K562 treated with DMSO at 1 percent for 24 hours (cell line): ENCODE data around the gene CDKL2. TPM values are rescaled to one million over a fixed set of nuclear protein-coding genes. Genes with fewer than 3 reads are reported as not detected.

ENCODE experiments used
- total RNA-seq: library from RNA; unstranded; fragments of 300-600 nt; gene quantifications from 2 replicates; pipeline ENCODE4 v1.2.3, GENCODE V29; 2022; ENCODE audit warnings: low read depth; ENCODE audit not compliant: insufficient read depth

Gene CDKL2
- not detected in 2 replicates for total RNA-seq

DNA sequence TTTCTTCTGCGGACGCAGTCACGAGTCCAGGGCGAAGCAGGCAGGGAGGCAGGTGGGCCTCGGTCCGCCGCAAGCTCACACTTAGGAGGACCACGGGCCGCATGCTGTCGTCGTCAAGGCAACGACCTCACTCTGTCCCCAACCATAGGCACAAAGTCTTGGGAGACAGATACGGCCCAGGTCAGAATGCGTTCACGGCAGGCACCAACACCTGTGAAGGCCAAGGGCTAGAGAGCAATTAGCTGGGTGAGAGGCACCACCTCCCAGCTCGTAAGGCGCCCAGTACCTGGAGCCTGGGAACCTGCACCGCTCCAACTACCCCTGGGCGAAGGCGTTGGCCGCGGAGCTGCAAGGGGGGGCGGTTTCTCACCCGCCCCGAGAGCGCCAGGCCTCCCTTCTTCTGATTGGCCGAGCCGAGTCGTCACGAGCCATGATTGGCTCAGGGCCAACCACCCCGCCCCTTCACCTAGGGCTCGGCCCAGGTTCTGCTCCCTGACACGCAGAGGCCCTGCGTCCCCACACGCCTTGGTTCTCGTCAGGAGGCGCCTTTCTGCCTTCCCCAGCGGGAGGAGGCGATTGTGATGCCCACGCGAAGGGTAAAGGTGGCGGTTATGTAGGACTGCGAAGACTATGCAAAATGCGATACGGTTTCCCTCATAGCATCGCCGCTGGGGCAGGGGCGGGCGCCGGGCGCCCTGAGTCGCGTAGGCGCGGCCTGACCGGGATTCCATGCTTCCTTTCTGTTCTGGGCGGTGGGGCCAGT lies at the start of gene CDKL2:
Gene CDKL2, minus strand, starts transcription at position 355 of the 763 bp plus-strand sequence. CDS start 4,540 bp downstream, outside the sequence.

DNA sequence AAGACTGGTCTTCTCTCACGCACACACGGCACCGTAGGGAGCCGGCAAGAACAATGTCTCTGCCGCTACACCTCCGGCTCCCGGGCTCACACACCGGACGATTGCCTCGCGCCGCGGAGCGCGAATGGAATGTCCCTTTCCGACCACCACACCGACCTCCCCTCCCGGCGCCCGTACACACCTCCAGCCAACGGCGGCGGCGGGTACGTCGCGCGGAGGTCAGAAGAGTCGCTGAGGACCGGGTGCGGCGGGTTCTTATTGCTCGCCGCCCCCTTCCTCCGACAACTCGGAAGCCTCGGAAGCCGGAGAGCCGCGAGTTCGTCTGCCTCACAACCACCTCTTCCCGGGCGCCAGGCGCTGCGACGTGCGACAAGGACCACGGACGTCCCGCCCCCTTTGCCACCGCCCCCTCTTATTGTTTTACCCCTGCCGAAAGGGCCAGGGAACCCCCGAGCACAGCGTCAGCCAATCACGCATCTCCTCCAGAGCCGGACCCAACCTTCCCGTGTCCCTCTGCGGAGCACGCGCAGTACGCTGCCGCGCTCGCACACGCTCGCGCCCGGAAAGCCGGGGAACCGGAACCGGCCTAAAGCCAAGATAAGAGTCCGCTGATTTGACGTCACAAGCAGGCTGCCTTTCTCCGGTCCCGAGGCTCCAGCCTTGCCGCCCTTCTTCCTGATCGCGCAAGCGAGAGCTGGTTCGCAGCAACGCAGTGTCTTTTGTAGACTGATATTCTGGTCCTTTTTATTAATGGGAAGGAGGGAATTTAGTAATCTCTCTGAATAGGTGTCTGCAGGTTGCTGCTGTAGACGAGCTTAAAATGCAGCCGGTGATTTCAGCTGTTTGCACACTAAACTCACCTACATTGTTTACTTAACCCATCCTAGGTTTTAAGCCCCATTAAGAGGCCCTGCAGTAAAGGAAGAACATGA lies 43.0 kb upstream of the CDKL2 start, which contains the start of gene G3BP2:
Gene G3BP2, minus strand, starts transcription at position 385 of the 932 bp plus-strand sequence. CDS start 11,386 bp downstream, outside the sequence.

DNA sequence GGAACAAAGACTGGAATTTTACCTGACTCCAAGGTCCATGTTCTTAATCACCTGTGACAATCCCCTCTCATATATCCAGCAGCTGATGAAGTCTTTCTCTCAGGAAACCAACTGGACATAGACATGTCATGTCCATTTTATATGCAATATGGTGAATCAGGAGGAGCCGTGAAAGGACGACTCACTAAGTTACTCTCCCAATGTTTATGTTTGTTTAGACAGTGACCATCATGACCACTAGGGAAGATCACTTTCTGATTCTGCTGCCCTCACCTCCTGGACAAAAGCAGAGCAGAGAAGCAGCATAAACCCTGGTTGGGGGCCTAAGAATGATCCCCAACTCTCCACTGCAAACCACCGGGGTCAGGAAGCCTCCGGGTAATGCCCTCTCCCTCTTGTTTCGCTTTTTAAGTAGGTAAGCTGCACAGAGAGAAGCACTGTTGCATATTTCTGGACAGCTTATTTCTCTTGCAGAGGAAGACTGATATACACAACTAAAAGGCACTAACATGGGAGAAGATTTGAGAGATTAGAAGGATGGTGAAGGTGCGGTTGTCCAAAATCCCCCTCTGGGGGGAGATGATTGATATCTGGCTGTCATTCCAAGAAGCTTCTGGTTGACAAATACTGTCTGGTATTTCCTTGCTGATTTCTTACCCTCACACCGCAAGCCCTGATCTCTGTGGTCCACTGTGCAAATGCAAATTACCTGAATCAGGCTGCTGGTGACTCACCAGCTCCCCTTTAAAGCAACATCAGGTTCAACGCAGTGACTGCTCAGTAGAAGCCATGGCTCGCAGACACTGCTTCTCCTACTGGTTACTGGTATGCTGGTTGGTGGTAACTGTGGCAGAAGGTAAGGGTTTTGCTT lies 74.8 kb downstream of the CDKL2 start, which contains the start of gene ODAPH:
Gene ODAPH, plus strand, starts transcription at position 773 of the 871 bp plus-strand sequence. Its CDS starts 17 bp downstream, at position 790.

Other genes with a start within 250 kb of the CDKL2 start
- gene RCHY1, start 116.1 kb downstream of the CDKL2 start, total RNA-seq: 48.9 and 53.4 TPM in 2 replicates
- 4.4 and 5.5 TPM in 2 replicates for gene THAP6, start 116.1 kb downstream of the CDKL2 start, total RNA-seq
- gene ODAPH, start 74.5 kb downstream of the CDKL2 start, total RNA-seq: not detected in 2 replicates
- gene G3BP2, start 42.9 kb upstream of the CDKL2 start, total RNA-seq: 56.6 and 68.7 TPM in 2 replicates
- 43.4 and 54.1 TPM in 2 replicates for gene USO1, start 94.0 kb upstream of the CDKL2 start, total RNA-seq